CD4-positive, alpha-beta T cell treated with Interferon gamma for 1 hour (primary cell): Measurements from ENCODE around the gene EIF5AL1.

Experiments
- DNase-seq: peaks from one replicate; pipeline ENCODE4 v3.0.0-alpha.2; 2020

Gene EIF5AL1

GRCh38 chr10:79561257-79561656 lies 48.9 kb downstream of the EIF5AL1 start:
- no peak for DNase-seq

GRCh38 chr10:79562135-79562756 lies 49.9 kb downstream of the EIF5AL1 start:
- peak; percentile 32 for DNase-seq

- no peak for DNase-seq
Measured at GRCh38 chr10:79563426-79563825, 51.1 kb downstream of the EIF5AL1 start.
